AG04450 (cell line): ENCODE results near the gene KCNQ2. TPM values are rescaled to one million over a fixed set of nuclear protein-coding genes. Genes with fewer than 3 reads are reported as not detected.

Experiments
- CTCF ChIA-PET: fragments of 300-600, 350-600 bp; formaldehyde crosslinking; extraction: SDS; loops from one replicate; lab custom pipeline; 2022; ENCODE audit warnings: antibody characterized with exemption, inconsistent platforms; lab: Charles Lee
- POLR2A ChIA-PET: fragments of 350-600 bp; formaldehyde crosslinking; extraction: SDS; loops from one replicate; lab custom pipeline; 2021; ENCODE audit warnings: antibody characterized with exemption, inconsistent platforms; lab: Yijun Ruan, JAX
- DNase-seq: peaks from one replicate; pipeline ENCODE4 v3.0.0-alpha.2; 2011; ENCODE audit warnings: low read depth, low spot score
- H3K27ac ChIP-seq: one replicate; pipeline ENCODE4 v1.5.1; 2012; ENCODE audit warnings: low read depth, low read length, control low read depth
- H3K27me3 ChIP-seq: one replicate; pipeline ENCODE4 v1.6.0; 2012; ENCODE audit warnings: low read length; ENCODE audit not compliant: control insufficient read depth, insufficient read depth
- H3K4me3 ChIP-seq: 2 replicates; pipeline ENCODE4 v1.5.1; 2011; ENCODE audit warnings: mild to moderate bottlenecking, low read depth, low read length, control low read depth
- H3K9me3 ChIP-seq: 2 replicates; pipeline ENCODE4 v1.5.1; 2012; ENCODE audit warnings: low read length; ENCODE audit not compliant: control insufficient read depth, insufficient read depth
- CTCF ChIP-seq: IDR thresholded peaks from 2 replicates; pipeline ENCODE4 v1.5.1; 2011; ENCODE audit warnings: low read depth, low read length, control low read depth, inconsistent platforms
- polyA plus RNA-seq: library from polyadenylated mRNA; depleted of rRNA; stranded (reverse); fragments of >200 nt; gene quantifications from 2 replicates; pipeline ENCODE4 v1.2.3, GENCODE V29; 2011

Gene KCNQ2
- polyA plus RNA-seq, 1 experiment: not detected

- no peak for TF ChIP-seq CTCF
- H3K27me3 ChIP-seq: peaks cover 6% of the 10 kb centered on the region
- ChIA-PET CTCF (interaction anchor here (0.6 kb wide), 1 partner anchor 11 kb away, joined by 3 read pairs; no protein-coding TSS in a partner anchor), POLR2A (no interaction called here)
- peaks cover 16% of the 10 kb centered on the region for H3K9me3 ChIP-seq
- no peak overlapping the region for H3K4me3 ChIP-seq
- no peak for DNase-seq
- H3K27ac ChIP-seq: no peak overlapping the region
These were observed 79.7 kb downstream of the KCNQ2 start for GRCh38 chr20:63392465-63393365.

- no peak for DNase-seq
- no peak for TF ChIP-seq CTCF
- Histone ChIP-seq H3K9me3 (peaks cover 39% of the 10 kb centered on the region), H3K4me3 (no peak overlapping the region), H3K27ac (no peak overlapping the region), H3K27me3 (no peaks in the 10 kb centered on the region)
- POLR2A ChIA-PET: no interaction called here
- CTCF ChIA-PET: no interaction called here
These were observed 84.5 kb downstream of the KCNQ2 start for GRCh38 chr20:63387917-63388316.

DNA sequence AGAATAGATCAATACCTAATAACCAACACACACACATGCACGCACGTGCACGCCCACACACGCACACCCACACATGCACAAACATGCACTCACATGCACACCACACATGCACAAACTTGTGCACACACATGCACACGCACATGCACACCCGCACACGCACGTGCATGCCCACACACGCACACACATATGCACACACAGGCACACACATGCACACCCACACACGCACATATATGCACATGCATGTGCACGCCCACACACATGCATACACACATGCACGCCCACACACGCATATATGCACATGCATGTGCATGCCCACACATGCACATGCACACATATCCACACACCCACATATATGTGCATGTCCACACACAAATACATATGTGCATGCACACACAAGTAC is 85.1 kb downstream of the KCNQ2 start:
- no peak for TF ChIP-seq CTCF

DNA sequence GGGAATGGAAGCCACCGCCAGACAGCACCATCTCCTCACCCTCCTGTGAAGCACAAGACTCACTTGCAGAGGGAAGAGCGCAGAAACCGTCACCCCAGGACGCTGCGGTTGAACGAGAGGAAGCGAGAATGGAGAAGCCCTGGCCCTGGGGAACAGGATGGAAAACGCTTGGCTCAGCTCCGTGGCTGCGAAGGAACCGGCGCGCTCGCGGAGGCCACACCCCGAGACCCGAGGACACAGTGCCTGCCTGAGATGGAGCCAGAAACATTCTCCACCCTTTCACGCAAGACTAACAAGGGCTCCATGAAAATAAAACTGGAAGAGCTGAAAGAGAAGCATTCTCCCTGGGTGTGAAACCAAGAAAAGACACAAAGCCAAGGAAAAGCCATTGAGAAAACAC is 86.0 kb downstream of the KCNQ2 start:
- H3K4me3 ChIP-seq: no peak overlapping the region
- H3K27ac ChIP-seq: no peak overlapping the region
- ChIA-PET CTCF (no interaction called here), POLR2A (no interaction called here)
- peaks cover 33% of the 10 kb centered on the region for H3K9me3 ChIP-seq
- peaks cover 2% of the 10 kb centered on the region for H3K27me3 ChIP-seq
- no peak for DNase-seq
- no peak for TF ChIP-seq CTCF

More for the DNA sequence above, 85.1 kb downstream of the KCNQ2 start:
- Histone ChIP-seq H3K4me3 (no peak overlapping the region), H3K9me3 (peaks cover 39% of the 10 kb centered on the region), H3K27ac (no peak overlapping the region), H3K27me3 (no peaks in the 10 kb centered on the region)
- CTCF ChIA-PET: no interaction called here
- no peak for DNase-seq
- POLR2A ChIA-PET: no interaction called here

- TF ChIP-seq CTCF: no peak
- DNase-seq: no peak
- no peak overlapping the region for H3K4me3 ChIP-seq
- peaks cover 31% of the 10 kb centered on the region for H3K9me3 ChIP-seq
- ChIA-PET POLR2A (no interaction called here), CTCF (no interaction called here)
- no peak overlapping the region for H3K27ac ChIP-seq
- H3K27me3 ChIP-seq: peaks cover 2% of the 10 kb centered on the region
These were observed 86.6 kb downstream of the KCNQ2 start for GRCh38 chr20:63385819-63386218.
